GM12874 (cell line): ENCODE data around the gene CCDC124.

Experiments used
- TF ChIP-seq, protein P1 (sequence below): IDR thresholded peaks from 2 replicates; pipeline ENCODE4 v1.5.1; 2011; ENCODE audit warnings: low read depth, mild to moderate bottlenecking, control low read depth, low read length, moderate library complexity; ENCODE audit not compliant: insufficient read depth

CCDC124 gene

DNA sequence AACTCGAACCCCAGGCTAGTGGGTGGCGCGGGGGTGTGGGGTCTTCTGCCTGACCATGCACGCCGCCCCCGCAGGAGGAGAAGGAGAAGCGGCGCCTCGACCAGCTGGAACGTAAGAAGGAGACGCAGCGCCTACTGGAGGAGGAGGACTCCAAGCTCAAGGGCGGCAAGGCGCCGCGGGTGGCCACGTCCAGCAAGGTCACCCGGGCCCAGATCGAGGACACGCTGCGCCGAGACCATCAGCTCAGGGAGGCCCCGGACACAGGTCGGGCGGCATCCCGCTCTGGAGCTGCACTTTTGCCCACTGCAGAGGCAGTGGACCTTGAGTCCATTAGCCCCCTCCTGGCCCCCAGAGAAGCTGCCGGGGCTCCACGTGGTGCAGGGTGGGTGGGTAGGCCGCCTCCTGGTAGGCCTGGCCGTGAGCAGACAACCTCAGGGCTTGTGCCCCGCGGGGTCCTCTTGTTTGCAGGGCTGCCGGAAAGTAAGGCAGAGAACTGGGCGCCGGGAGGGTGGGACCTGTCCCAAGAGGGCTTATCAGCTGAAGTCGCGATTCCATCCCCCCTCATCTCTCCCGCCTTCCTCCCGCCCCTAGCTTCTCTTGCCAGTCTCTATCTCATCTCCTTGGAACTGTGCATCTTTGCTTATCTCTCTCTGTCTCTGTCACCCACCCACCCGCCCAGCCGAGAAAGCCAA lies 9.9 kb downstream of the CCDC124 start:
- TF ChIP-seq, protein P1, sequence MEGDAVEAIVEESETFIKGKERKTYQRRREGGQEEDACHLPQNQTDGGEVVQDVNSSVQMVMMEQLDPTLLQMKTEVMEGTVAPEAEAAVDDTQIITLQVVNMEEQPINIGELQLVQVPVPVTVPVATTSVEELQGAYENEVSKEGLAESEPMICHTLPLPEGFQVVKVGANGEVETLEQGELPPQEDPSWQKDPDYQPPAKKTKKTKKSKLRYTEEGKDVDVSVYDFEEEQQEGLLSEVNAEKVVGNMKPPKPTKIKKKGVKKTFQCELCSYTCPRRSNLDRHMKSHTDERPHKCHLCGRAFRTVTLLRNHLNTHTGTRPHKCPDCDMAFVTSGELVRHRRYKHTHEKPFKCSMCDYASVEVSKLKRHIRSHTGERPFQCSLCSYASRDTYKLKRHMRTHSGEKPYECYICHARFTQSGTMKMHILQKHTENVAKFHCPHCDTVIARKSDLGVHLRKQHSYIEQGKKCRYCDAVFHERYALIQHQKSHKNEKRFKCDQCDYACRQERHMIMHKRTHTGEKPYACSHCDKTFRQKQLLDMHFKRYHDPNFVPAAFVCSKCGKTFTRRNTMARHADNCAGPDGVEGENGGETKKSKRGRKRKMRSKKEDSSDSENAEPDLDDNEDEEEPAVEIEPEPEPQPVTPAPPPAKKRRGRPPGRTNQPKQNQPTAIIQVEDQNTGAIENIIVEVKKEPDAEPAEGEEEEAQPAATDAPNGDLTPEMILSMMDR: no peak

DNA sequence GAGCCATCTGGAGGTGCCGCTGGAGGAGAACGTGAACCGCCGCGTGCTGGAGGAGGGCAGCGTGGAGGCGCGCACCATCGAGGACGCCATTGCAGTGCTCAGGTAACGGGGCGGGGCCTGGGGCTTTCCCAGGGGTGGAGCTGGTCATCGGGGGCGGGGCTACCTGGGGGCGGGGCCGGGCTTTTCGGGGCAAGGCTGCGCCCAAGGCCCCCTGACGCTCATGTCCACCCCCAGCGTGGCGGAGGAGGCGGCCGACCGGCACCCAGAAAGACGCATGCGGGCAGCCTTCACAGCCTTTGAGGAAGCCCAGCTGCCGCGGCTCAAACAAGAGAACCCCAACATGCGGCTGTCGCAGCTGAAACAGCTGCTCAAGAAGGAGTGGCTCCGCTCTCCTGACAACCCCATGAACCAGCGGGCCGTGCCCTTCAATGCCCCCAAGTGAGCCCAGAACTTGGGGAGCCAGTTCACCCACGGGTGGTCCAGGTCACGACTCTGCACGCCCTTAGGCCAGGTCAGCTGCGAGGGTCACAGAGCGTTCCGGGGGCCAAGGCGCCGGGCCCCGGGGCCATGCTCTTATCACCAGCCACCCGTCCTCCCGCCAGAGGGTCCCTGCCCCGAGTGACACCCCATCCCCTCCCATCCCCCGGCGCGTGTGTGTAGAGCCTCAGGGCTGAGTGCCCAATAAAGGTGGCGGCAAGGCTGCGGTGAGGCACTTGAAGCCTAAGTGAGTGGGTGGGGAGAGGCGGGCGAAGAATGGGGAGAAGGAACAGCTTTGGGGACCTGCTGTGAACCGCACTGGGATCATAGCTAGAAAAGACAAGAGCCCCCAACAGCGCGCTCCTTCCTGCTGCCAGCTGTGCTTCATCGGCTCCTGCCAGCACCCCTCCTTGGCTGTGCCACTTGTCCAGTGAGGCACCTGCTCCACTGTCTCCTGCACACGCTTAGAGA lies 10.7 kb downstream of the CCDC124 start:
- TF ChIP-seq, protein P1: no peak

DNA sequence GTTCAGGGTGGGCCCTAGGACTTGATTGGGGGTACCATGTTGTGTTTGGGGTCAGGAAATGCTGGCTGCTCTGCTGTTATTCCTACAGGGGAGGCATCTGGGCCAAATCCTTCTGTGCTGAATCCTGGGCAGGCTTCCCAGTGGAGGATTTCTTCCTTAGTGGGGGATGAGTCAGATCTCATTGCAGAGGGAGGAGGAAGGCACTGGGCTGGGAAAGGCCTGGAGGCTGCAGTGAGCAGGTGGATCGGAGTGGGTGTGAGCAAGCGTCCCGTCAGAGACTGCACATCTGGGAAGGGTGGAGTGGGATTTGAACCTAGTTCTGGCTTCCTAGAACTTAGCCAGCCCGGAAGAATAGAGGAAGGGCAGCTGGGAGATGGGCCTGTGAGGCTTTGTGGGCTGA lies 11.5 kb downstream of the CCDC124 start:
- TF ChIP-seq, protein P1: no peak

DNA sequence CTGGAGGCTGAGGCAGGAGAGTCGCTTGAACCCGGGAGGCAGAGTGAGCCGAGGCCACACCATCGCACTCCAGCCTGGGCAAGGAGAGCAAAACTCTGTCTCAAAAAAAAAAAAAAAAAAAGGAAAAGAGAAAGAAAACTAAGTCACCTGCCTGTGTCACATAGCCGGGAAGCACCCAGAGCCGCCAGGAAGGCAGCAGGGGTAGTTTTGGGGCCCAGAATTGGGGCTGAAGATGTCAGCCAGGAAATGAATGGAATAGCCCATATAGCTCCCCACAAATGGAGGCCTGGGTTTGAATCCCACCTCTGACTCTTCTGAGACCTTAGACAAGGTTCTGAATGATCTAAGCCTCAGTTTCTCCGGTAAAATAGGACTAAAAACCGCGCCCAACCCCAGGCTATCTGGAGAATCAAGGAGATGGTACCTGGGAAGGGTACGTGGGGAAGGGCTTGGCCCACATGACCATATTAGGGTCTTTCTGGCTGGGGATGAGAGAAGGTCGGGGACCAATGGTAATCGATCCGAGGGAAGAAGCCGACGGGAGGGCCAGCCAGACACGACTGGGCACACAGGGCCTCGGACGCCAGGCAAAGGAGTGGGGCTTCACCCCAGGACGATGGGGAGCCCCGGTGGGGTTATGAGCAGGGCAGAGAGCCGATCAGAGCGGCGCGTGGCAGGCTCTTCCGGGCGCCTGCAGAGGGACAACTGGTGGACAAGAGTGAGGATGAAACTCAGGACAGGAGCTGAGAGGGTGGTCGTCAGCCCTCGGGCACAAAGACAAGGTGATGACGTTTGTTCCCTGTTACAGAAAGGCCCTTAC lies 14.4 kb downstream of the CCDC124 start:
- TF ChIP-seq, protein P1: no peak

DNA sequence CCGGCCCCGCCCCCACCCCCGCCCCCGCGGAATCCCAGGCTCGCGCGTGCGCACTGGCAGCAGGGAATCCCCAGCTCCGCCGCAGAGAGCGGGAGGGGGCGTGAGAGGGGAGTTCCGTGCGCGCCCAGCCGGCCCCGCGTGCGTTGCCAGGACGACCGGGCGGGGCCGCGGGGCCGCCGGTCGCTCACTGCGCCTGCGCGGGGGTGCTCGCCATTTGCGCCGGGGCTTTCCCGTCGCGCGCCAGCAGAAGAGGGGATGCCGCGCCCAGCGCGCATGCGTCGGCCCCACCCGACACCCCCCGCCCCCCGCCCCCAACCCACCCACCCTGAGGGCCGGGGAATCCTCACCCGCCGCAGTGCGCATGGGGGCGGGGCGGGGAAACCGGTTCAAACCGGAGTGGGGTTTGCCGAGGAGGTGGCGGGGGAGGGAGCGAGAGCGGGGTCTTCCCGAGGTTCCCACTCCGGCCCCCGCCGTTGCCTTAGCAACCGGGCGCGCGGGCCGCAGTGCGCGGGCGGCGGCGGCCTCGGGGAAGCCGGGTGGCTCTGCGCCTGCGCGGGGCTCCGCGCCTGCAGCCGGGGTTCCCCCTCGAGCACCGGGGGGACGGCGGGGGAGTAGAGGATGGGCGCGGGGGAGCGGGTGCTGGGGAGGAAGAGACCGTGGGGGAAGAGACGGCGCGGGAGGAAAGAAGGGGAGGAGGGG lies 15.1 kb downstream of the CCDC124 start:
- TF ChIP-seq, protein P1: no peak

DNA sequence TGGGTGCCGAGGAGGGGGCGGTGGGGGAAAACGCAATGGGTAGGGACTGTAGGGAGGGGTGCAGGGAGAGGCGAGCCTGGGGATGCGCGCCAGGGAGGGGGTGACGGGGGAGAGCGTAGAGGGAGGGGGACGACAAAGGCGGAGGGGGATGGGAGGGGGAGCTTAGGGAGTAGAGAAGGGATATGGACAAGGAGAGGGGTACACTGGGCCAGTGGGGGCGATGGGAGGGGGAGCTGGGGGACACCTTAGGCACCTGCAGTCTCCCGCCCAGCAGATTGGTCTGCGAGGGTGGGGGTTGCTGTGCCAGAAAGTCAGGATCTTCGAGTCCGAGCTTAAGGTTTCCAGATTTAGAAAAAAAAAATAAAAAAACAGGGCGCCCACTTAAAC lies 15.7 kb downstream of the CCDC124 start:
- TF ChIP-seq, protein P1: no peak
